ENCODE results near the gene SIDT2. TPM values are rescaled to one million over a fixed set of nuclear protein-coding genes. Genes with fewer than 3 reads are reported as not detected.

Gene SIDT2
- total RNA-seq, 2 donors from 2014 or later, result 39.3 to 43.0 TPM

DNA sequence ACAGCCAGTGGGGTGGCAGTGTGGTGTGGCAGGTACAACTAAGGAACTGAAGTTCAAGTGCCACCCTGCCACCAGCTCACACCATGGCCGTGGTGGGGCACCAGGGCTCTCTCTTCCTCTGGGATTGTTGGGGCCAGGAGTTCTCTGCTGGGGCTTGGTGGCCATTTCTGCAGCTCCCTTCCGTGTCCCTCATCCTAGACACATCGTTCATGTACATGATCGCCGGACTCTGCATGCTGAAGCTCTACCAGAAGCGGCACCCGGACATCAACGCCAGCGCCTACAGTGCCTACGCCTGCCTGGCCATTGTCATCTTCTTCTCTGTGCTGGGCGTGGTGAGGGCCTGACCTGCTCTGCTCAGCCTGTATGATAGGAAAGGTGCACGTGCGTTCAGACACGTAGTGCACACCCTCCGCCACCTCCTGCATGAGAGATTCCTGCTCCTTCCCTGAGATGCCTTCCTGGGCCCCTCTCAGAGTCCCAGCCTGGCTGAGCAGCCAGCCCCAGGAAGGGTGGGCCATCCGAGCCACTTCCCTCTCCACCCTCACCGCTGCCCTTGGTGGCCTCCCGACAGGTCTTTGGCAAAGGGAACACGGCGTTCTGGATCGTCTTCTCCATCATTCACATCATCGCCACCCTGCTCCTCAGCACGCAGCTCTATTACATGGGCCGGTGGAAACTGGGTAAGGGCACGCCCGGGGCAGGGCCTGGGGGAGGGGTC is 13.3 kb downstream of the SIDT2 start:
- Mint-ChIP-seq H3K27me3 (ENCODE audit: insufficient read depth) (no peaks in the 10 kb centered on the region), H3K9me3 (no peaks in the 10 kb centered on the region), H3K36me3 (ENCODE audit: low read depth) (peaks cover 30% of the 10 kb centered on the region), H3K4me3 (no peak overlapping the region), H3K27ac (no peak overlapping the region), H3K4me1 (no peaks in the 10 kb centered on the region)
- no peaks in the 10 kb centered on the region for H3K27me3 ChIP-seq (ENCODE audit: control insufficient read depth, insufficient read depth, low read length, poor library complexity, severe bottlenecking)
- TF ChIP-seq, protein P1, sequence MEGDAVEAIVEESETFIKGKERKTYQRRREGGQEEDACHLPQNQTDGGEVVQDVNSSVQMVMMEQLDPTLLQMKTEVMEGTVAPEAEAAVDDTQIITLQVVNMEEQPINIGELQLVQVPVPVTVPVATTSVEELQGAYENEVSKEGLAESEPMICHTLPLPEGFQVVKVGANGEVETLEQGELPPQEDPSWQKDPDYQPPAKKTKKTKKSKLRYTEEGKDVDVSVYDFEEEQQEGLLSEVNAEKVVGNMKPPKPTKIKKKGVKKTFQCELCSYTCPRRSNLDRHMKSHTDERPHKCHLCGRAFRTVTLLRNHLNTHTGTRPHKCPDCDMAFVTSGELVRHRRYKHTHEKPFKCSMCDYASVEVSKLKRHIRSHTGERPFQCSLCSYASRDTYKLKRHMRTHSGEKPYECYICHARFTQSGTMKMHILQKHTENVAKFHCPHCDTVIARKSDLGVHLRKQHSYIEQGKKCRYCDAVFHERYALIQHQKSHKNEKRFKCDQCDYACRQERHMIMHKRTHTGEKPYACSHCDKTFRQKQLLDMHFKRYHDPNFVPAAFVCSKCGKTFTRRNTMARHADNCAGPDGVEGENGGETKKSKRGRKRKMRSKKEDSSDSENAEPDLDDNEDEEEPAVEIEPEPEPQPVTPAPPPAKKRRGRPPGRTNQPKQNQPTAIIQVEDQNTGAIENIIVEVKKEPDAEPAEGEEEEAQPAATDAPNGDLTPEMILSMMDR (conservative IDR thresholded peaks at IDR 0.05), result no peak
- DNase-seq, result peak; percentile 29
- peaks cover 10% of the 10 kb centered on the region for H3K36me3 ChIP-seq (ENCODE audit: control insufficient read depth, insufficient read depth, low read length)
- no peaks in the 10 kb centered on the region for H3K9me3 ChIP-seq (ENCODE audit: control insufficient read depth, low read length)
- WGBS, 2 experiments (ENCODE audit: insufficient coverage in 1 of 2, insufficient read length in 1 of 2), result 95 to 98% methylated on average over 14 to 26 of the region's 26 CpGs
- H3K4me1 ChIP-seq (ENCODE audit: control insufficient read depth, insufficient read depth, low read length), result no peaks in the 10 kb centered on the region
- H3K9ac ChIP-seq (ENCODE audit: extremely low read depth, low read length, poor library complexity, severe bottlenecking), result no peak overlapping the region
- H3K27ac ChIP-seq (ENCODE audit: low read depth, low read length), result no peak overlapping the region
- H3K4me3 ChIP-seq (ENCODE audit: low read length), result no peak overlapping the region

DNA sequence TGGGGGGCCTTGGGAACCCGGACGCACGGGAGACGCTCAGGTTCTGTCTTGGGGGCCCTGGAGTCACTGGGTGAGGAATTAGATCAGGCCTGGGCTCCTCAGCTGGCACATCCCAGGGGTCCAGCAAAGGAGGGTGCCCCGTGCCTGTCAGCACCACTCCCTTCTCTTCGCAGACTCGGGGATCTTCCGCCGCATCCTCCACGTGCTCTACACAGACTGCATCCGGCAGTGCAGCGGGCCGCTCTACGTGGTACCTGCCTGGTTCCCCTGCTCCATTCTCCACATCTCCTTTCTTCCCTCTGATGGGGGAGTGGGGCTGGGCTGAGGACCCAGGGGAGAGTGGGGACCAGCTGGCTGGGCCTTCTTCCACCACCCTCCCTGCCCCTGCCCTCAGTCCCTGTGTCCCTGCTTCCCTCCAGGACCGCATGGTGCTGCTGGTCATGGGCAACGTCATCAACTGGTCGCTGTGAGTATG is 13.9 kb downstream of the SIDT2 start:
- H3K27me3 ChIP-seq (ENCODE audit: control insufficient read depth, insufficient read depth, low read length, poor library complexity, severe bottlenecking), result no peaks in the 10 kb centered on the region
- TF ChIP-seq, protein P1 (conservative IDR thresholded peaks at IDR 0.05), result no peak
- H3K9ac ChIP-seq (ENCODE audit: extremely low read depth, low read length, poor library complexity, severe bottlenecking), result no peak overlapping the region
- H3K4me3 Mint-ChIP-seq, result no peak overlapping the region
- WGBS, 2 experiments (ENCODE audit: insufficient coverage in 1 of 2, insufficient read length in 1 of 2), result 88 to 96% methylated on average over 5 to 17 of the region's 17 CpGs
- peaks cover under 1% of the 10 kb centered on the region for H3K4me1 Mint-ChIP-seq
- H3K9me3 Mint-ChIP-seq, result no peaks in the 10 kb centered on the region
- no peaks in the 10 kb centered on the region for H3K4me1 ChIP-seq (ENCODE audit: control insufficient read depth, insufficient read depth, low read length)
- H3K27ac Mint-ChIP-seq, result no peak overlapping the region
- no peak overlapping the region for H3K27ac ChIP-seq (ENCODE audit: low read depth, low read length)
- no peak overlapping the region for H3K4me3 ChIP-seq (ENCODE audit: low read length)
- no peaks in the 10 kb centered on the region for H3K27me3 Mint-ChIP-seq (ENCODE audit: insufficient read depth)
- peaks cover 10% of the 10 kb centered on the region for H3K36me3 ChIP-seq (ENCODE audit: control insufficient read depth, insufficient read depth, low read length)
- no peaks in the 10 kb centered on the region for H3K9me3 ChIP-seq (ENCODE audit: control insufficient read depth, low read length)
- H3K36me3 Mint-ChIP-seq (ENCODE audit: low read depth), result peaks cover 33% of the 10 kb centered on the region
- DNase-seq, result no peak

DNA sequence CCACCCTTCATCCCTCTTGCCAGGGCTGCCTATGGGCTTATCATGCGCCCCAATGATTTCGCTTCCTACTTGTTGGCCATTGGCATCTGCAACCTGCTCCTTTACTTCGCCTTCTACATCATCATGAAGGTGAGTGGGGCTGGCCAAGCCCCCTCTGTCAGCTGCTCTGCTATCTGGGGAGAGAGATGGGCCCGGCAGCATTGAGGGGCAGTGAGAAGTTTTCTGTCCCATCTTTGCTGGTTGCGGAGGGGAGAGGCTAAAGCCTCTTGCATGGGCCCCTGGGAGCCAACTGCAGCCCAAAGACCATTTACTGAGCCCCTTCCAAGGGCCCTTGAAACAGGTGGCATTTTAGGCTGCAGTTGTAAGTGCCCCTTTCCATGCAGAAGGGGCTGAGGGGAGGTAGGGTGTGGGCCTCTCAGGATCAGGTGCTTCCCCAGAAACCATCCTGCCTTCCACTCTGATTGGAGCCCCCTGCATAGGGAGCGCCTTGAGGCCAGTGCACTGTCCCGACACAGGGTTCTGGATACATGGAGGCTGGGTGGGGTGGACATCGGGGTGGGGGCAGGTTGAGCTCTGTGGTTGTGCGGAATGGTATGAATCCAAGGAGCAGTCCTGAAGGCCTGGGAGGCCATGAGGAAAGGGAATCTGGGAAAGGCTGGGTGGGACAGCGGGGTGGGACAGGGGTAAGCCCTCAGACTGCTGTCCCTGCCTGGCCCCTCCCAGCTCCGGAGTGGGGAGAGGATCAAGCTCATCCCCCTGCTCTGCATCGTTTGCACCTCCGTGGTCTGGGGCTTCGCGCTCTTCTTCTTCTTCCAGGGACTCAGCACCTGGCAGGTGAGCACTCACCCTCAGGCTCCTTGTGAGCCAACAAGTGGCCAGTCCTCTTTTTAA is 14.8 kb downstream of the SIDT2 start:
- Histone ChIP-seq H3K9ac (ENCODE audit: extremely low read depth, low read length, poor library complexity, severe bottlenecking) (no peak overlapping the region), H3K4me1 (ENCODE audit: control insufficient read depth, insufficient read depth, low read length) (peaks cover 3% of the 10 kb centered on the region), H3K4me3 (ENCODE audit: low read length) (no peak overlapping the region), H3K27me3 (ENCODE audit: control insufficient read depth, insufficient read depth, low read length, poor library complexity, severe bottlenecking) (no peaks in the 10 kb centered on the region), H3K9me3 (ENCODE audit: control insufficient read depth, low read length) (no peaks in the 10 kb centered on the region), H3K27ac (ENCODE audit: low read depth, low read length) (no peak overlapping the region), H3K36me3 (ENCODE audit: control insufficient read depth, insufficient read depth, low read length) (peaks cover 10% of the 10 kb centered on the region)
- TF ChIP-seq, protein P1 (conservative IDR thresholded peaks at IDR 0.05), result no peak
- no peak overlapping the region for H3K27ac Mint-ChIP-seq
- WGBS, 2 experiments (ENCODE audit: insufficient coverage in 1 of 2, insufficient read length in 1 of 2), result 95 to 97% methylated on average over 5 to 15 of the region's 15 CpGs
- H3K4me3 Mint-ChIP-seq, result no peak overlapping the region
- no peak for DNase-seq
- H3K36me3 Mint-ChIP-seq (ENCODE audit: low read depth), result peaks cover 34% of the 10 kb centered on the region
- H3K9me3 Mint-ChIP-seq, result no peaks in the 10 kb centered on the region
- H3K4me1 Mint-ChIP-seq, result peaks cover 9% of the 10 kb centered on the region
- H3K27me3 Mint-ChIP-seq (ENCODE audit: insufficient read depth), result no peaks in the 10 kb centered on the region
